ENCODE measurements around the gene WDR73. TPM values are rescaled to one million over a fixed set of nuclear protein-coding genes. Genes with fewer than 3 reads are reported as not detected.

The WDR73 gene
- total and polyA plus RNA-seq, 9 of the 15 experiments (the other 6 are each of a cell fraction or from before 2014, with no cell fraction given): 9.2 to 25.4 (median 21.7) TPM

DNA sequence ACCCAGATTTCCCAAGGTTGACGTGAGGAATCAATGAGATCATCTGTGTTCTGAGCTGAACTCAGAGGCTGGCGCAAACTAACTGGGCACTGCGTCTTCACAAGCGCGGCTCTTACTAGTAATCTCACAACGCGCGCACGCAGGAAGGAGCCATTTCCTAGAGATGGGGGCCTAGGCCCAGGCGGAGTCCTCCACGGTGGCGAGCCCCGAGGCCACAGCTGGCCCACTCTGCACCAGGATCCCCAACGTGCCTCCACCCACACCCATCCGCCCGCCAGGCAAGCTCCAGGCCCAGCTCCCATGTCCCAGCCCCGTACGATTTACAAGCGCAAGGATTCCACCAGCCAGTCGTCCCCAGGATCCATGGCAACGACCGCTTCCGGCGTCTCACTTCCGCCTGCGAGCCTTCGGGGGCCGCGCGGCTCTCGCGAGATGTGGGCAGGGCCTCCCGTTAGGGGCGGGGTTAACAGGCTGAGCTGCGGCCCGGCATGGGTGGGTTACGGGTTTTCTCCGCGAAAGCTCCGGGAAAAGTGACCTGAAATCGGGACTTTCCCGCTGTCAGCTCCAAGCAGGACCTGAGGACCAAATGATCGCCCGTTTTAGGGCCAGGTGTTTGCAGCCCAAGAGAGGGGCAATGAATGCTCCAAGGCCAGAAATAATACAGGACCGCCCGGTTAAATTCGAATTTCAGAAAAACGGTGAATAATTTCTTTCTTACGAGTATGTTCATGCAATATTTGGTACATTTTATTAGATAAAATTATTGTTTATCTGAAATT is at the start of gene WDR73 (continued):
- TF ChIP-seq, protein P1, sequence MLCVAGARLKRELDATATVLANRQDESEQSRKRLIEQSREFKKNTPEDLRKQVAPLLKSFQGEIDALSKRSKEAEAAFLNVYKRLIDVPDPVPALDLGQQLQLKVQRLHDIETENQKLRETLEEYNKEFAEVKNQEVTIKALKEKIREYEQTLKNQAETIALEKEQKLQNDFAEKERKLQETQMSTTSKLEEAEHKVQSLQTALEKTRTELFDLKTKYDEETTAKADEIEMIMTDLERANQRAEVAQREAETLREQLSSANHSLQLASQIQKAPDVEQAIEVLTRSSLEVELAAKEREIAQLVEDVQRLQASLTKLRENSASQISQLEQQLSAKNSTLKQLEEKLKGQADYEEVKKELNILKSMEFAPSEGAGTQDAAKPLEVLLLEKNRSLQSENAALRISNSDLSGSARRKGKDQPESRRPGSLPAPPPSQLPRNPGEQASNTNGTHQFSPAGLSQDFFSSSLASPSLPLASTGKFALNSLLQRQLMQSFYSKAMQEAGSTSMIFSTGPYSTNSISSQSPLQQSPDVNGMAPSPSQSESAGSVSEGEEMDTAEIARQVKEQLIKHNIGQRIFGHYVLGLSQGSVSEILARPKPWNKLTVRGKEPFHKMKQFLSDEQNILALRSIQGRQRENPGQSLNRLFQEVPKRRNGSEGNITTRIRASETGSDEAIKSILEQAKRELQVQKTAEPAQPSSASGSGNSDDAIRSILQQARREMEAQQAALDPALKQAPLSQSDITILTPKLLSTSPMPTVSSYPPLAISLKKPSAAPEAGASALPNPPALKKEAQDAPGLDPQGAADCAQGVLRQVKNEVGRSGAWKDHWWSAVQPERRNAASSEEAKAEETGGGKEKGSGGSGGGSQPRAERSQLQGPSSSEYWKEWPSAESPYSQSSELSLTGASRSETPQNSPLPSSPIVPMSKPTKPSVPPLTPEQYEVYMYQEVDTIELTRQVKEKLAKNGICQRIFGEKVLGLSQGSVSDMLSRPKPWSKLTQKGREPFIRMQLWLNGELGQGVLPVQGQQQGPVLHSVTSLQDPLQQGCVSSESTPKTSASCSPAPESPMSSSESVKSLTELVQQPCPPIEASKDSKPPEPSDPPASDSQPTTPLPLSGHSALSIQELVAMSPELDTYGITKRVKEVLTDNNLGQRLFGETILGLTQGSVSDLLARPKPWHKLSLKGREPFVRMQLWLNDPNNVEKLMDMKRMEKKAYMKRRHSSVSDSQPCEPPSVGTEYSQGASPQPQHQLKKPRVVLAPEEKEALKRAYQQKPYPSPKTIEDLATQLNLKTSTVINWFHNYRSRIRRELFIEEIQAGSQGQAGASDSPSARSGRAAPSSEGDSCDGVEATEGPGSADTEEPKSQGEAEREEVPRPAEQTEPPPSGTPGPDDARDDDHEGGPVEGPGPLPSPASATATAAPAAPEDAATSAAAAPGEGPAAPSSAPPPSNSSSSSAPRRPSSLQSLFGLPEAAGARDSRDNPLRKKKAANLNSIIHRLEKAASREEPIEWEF (CRISPR knock-in tag; IDR thresholded peaks at IDR 0.05): no peak
- no peak for TF ChIP-seq TFAM (CRISPR knock-in tag; conservative IDR thresholded peaks at IDR 0.05)
- no peak for TF ChIP-seq ZNF584 (CRISPR knock-in tag; IDR thresholded peaks at IDR 0.05; ENCODE audit: low read depth)
- peak; percentile 32 for TF ChIP-seq KDM5B (IDR thresholded peaks at IDR 0.05; ENCODE audit: insufficient replicate concordance, low read depth, low read length)
- TF ChIP-seq TRIM24 (IDR thresholded peaks at IDR 0.05): no peak
- TF ChIP-seq, protein P2, sequence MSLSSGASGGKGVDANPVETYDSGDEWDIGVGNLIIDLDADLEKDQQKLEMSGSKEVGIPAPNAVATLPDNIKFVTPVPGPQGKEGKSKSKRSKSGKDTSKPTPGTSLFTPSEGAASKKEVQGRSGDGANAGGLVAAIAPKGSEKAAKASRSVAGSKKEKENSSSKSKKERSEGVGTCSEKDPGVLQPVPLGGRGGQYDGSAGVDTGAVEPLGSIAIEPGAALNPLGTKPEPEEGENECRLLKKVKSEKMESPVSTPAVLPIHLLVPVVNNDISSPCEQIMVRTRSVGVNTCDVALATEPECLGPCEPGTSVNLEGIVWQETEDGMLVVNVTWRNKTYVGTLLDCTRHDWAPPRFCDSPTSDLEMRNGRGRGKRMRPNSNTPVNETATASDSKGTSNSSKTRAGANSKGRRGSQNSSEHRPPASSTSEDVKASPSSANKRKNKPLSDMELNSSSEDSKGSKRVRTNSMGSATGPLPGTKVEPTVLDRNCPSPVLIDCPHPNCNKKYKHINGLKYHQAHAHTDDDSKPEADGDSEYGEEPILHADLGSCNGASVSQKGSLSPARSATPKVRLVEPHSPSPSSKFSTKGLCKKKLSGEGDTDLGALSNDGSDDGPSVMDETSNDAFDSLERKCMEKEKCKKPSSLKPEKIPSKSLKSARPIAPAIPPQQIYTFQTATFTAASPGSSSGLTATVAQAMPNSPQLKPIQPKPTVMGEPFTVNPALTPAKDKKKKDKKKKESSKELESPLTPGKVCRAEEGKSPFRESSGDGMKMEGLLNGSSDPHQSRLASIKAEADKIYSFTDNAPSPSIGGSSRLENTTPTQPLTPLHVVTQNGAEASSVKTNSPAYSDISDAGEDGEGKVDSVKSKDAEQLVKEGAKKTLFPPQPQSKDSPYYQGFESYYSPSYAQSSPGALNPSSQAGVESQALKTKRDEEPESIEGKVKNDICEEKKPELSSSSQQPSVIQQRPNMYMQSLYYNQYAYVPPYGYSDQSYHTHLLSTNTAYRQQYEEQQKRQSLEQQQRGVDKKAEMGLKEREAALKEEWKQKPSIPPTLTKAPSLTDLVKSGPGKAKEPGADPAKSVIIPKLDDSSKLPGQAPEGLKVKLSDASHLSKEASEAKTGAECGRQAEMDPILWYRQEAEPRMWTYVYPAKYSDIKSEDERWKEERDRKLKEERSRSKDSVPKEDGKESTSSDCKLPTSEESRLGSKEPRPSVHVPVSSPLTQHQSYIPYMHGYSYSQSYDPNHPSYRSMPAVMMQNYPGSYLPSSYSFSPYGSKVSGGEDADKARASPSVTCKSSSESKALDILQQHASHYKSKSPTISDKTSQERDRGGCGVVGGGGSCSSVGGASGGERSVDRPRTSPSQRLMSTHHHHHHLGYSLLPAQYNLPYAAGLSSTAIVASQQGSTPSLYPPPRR (CRISPR knock-in tag; IDR thresholded peaks at IDR 0.05; ENCODE audit: borderline replicate concordance): peak; percentile 76; the same call in 1 of the 2 replicates
- TF ChIP-seq TCF7L2 (IDR thresholded peaks at IDR 0.05; ENCODE audit: low read depth, low read length): no peak
- TF ChIP-seq KLF16 (IDR thresholded peaks at IDR 0.05): no peak
- no peak for TF ChIP-seq LEF1 (IDR thresholded peaks at IDR 0.05)
- TF ChIP-seq CXXC5 (CRISPR knock-in tag; IDR thresholded peaks at IDR 0.05): peak; percentile 62
- TF ChIP-seq MITF (IDR thresholded peaks at IDR 0.05): no peak
- no peak for TF ChIP-seq HDAC2 (IDR thresholded peaks at IDR 0.05)
- no peak for TF ChIP-seq ZC3H8 (IDR thresholded peaks at IDR 0.05)
- peak; percentile 58 for TF ChIP-seq POLR2B (IDR thresholded peaks at IDR 0.05; ENCODE audit: low read depth, partially characterized antibody)
- TF ChIP-seq CTBP1 (IDR thresholded peaks at IDR 0.05; ENCODE audit: borderline replicate concordance): no peak
- peak; percentile 85 for TF ChIP-seq HMGN3 (IDR thresholded peaks at IDR 0.05; ENCODE audit: borderline replicate concordance, extremely low read depth, insufficient read length, low read depth, low read length)
- TF ChIP-seq MEIS2 (IDR thresholded peaks at IDR 0.05; ENCODE audit: partially characterized antibody): no peak
- peak; percentile 97 for TF ChIP-seq RFX1 (IDR thresholded peaks at IDR 0.05)
